Progenitor cell of endocrine pancreas (in vitro differentiated cells): ENCODE measurements around the gene CEP290. TPM values are rescaled to one million over a fixed set of nuclear protein-coding genes. Genes with fewer than 3 reads are reported as not detected.

Experiments used
- DNase-seq: peaks from one replicate; pipeline ENCODE4 v3.0.0; 2021; ENCODE audit warnings: low spot score; ENCODE audit not compliant: unreplicated experiment
- H3K27ac Mint-ChIP-seq: 2 replicates; pipeline ENCODE4 v1.8.0; 2021; ENCODE audit warnings: mild to moderate bottlenecking, moderate library complexity, mixed read lengths
- H3K27me3 Mint-ChIP-seq: 2 replicates; pipeline ENCODE4 v1.8.0; 2021; ENCODE audit warnings: mixed read lengths
- H3K36me3 Mint-ChIP-seq: 2 replicates; pipeline ENCODE4 v1.8.0; 2022; ENCODE audit warnings: mixed read lengths; ENCODE audit not compliant: insufficient read depth
- H3K4me1 Mint-ChIP-seq: 2 replicates; pipeline ENCODE4 v1.8.0; 2021; ENCODE audit warnings: low read depth, mixed read lengths
- H3K4me3 Mint-ChIP-seq: 2 replicates; pipeline ENCODE4 v1.8.0; 2021; ENCODE audit warnings: low read depth, mild to moderate bottlenecking, moderate library complexity, mixed read lengths
- H3K9me3 Mint-ChIP-seq: 2 replicates; pipeline ENCODE4 v1.8.0; 2021; ENCODE audit warnings: low read depth, mixed read lengths
- CTCF ChIP-seq: fragments of 200-600 bp; sonication (generic); IDR thresholded peaks from one replicate; pipeline ENCODE4 v1.5.0; 2021; ENCODE audit warnings: antibody characterized with exemption, mild to moderate bottlenecking; ENCODE audit not compliant: unreplicated experiment
- total RNA-seq: library from RNA; stranded (reverse); gene quantifications from 2 replicates; pipeline ENCODE4 v1.2.1, GENCODE V29; 2021

CEP290 gene
- total RNA-seq, 1 donor from 2014 or later = 29.7 TPM

GRCh38 chr12:88127099-88127498 is 14.8 kb downstream of the CEP290 start:
- no peaks in the 10 kb centered on the region for H3K4me1 Mint-ChIP-seq
- no peaks in the 10 kb centered on the region for H3K27me3 Mint-ChIP-seq
- H3K9me3 Mint-ChIP-seq = no peaks in the 10 kb centered on the region
- peaks cover 1% of the 10 kb centered on the region for H3K36me3 Mint-ChIP-seq
- H3K4me3 Mint-ChIP-seq = no peak overlapping the region
- no peak for TF ChIP-seq CTCF
- no peak overlapping the region for H3K27ac Mint-ChIP-seq
- no peak for DNase-seq

- no peaks in the 10 kb centered on the region for H3K27me3 Mint-ChIP-seq
- peaks cover 6% of the 10 kb centered on the region for H3K36me3 Mint-ChIP-seq
- no peak overlapping the region for H3K4me3 Mint-ChIP-seq
- no peak for TF ChIP-seq CTCF
- H3K4me1 Mint-ChIP-seq = no peaks in the 10 kb centered on the region
- DNase-seq = no peak
- H3K27ac Mint-ChIP-seq = no peak overlapping the region
- H3K9me3 Mint-ChIP-seq = no peaks in the 10 kb centered on the region
Measured at GRCh38 chr12:88122666-88123065, 19.2 kb downstream of the CEP290 start.

GRCh38 chr12:88113871-88114270 is 28.0 kb downstream of the CEP290 start:
- Mint-ChIP-seq H3K4me1 (peaks cover 1% of the 10 kb centered on the region), H3K27ac (no peak overlapping the region), H3K9me3 (peaks cover 3% of the 10 kb centered on the region), H3K4me3 (no peak overlapping the region), H3K27me3 (no peaks in the 10 kb centered on the region), H3K36me3 (peaks cover 30% of the 10 kb centered on the region)
- no peak for DNase-seq
- no peak for TF ChIP-seq CTCF

GRCh38 chr12:88111074-88111652 is 30.7 kb downstream of the CEP290 start:
- Mint-ChIP-seq H3K27me3 (no peaks in the 10 kb centered on the region), H3K4me1 (peaks cover 1% of the 10 kb centered on the region), H3K9me3 (no peaks in the 10 kb centered on the region), H3K27ac (no peak overlapping the region), H3K36me3 (peaks cover 18% of the 10 kb centered on the region), H3K4me3 (no peak overlapping the region)
- peak; percentile 61 for TF ChIP-seq CTCF
- no peak for DNase-seq

- Mint-ChIP-seq H3K36me3 (peaks cover 12% of the 10 kb centered on the region), H3K4me1 (peaks cover 1% of the 10 kb centered on the region), H3K4me3 (no peak overlapping the region), H3K27ac (no peak overlapping the region), H3K9me3 (no peaks in the 10 kb centered on the region), H3K27me3 (no peaks in the 10 kb centered on the region)
- DNase-seq = no peak
- no peak for TF ChIP-seq CTCF
Measured at GRCh38 chr12:88108021-88108420, 33.9 kb downstream of the CEP290 start.
